CD14-positive monocyte (primary cell): ENCODE measurements around the gene PNKD. TPM values are rescaled to one million over a fixed set of nuclear protein-coding genes. Genes with fewer than 3 reads are reported as not detected.
A peak's percentile ranks its signal among the peaks of the same experiment; 100 is the strongest.

ENCODE experiments used
- DNase-seq, 3 donors: peaks; one replicate each; pipeline ENCODE4 v3.0.0-alpha.2; 2011 to 2022
- H2AFZ ChIP-seq: 2 replicates; pipeline ENCODE4 v1.6.0; 2012; ENCODE audit warnings: mild to moderate bottlenecking, low read depth, low read length, inconsistent platforms; ENCODE audit not compliant: insufficient read depth, poor library complexity, severe bottlenecking
- H3K27ac ChIP-seq, 2 donors: 1 replicate in 1 of 2; 2 replicates in 1 of 2; pipeline ENCODE4 v1.5.1; 2012 to 2013; ENCODE audit warnings: low read length in 2 of 2, control low read depth in 1 of 2, inconsistent platforms in 1 of 2, low read depth in 1 of 2, mild to moderate bottlenecking in 1 of 2
- H3K27me3 ChIP-seq, 2 donors: one replicate each; pipeline versions ENCODE4 v1.6.0 to v1.6.1; 2011 to 2013; ENCODE audit warnings: low read length in 2 of 2; ENCODE audit not compliant: control insufficient read depth in 2 of 2, insufficient read depth in 2 of 2
- H3K36me3 ChIP-seq, 2 donors: replicated peaks in 1 of 2; 1 replicate in 1 of 2; 2 replicates in 1 of 2; pipeline versions ENCODE4 v1.5.1 to v1.6.1; 2012 to 2013; ENCODE audit warnings: low read length in 2 of 2, control low read depth in 1 of 2, inconsistent platforms in 1 of 2, mild to moderate bottlenecking in 1 of 2; ENCODE audit not compliant: insufficient read depth in 2 of 2, control insufficient read depth in 1 of 2
- H3K4me1 ChIP-seq, 2 donors: 1 replicate in 1 of 2; 2 replicates in 1 of 2; pipeline versions ENCODE4 v1.5.1 to v1.6.1; 2012 to 2013; ENCODE audit warnings: low read length in 2 of 2, control low read depth in 1 of 2, inconsistent platforms in 1 of 2, mild to moderate bottlenecking in 1 of 2, moderate library complexity in 1 of 2; ENCODE audit not compliant: insufficient read depth in 2 of 2, control insufficient read depth in 1 of 2
- H3K4me2 ChIP-seq: replicated peaks from 2 replicates; pipeline ENCODE3; 2012; ENCODE audit warnings: low read length, moderate library complexity, mild to moderate bottlenecking; ENCODE audit not compliant: poor library complexity, severe bottlenecking; ENCODE audit errors: extremely low read depth
- H3K4me3 ChIP-seq, 3 experiments: fragments of 200-600 bp in 1 of 3; sonication (generic) in 1 of 3; replicated peaks in 1 of 3; 1 replicate in 2 of 3; 2 replicates in 1 of 3; pipeline ENCODE4 v1.5.1; 2011 to 2013; ENCODE audit warnings: low read length in 3 of 3, mild to moderate bottlenecking in 3 of 3, control low read depth in 2 of 3, low read depth in 2 of 3, inconsistent platforms in 1 of 3, moderate library complexity in 1 of 3
- H3K79me2 ChIP-seq: 2 replicates; pipeline ENCODE4 v1.6.0; 2012; ENCODE audit warnings: mild to moderate bottlenecking, control low read depth, inconsistent platforms, low read length, moderate library complexity; ENCODE audit not compliant: insufficient read depth
- H3K9ac ChIP-seq: 2 replicates; pipeline ENCODE4 v1.6.0; 2017; ENCODE audit warnings: low read length, mild to moderate bottlenecking; ENCODE audit not compliant: insufficient read depth, poor library complexity, severe bottlenecking
- H3K9me3 ChIP-seq, 2 donors: replicated peaks in 1 of 2; 1 replicate in 1 of 2; 2 replicates in 1 of 2; pipeline versions ENCODE4 v1.5.1 to v1.6.1; 2012 to 2013; ENCODE audit warnings: low read length in 2 of 2, control low read depth in 1 of 2; ENCODE audit not compliant: control insufficient read depth in 1 of 2, insufficient read depth in 1 of 2
- H4K20me1 ChIP-seq: 2 replicates; pipeline ENCODE4 v1.6.0; 2012; ENCODE audit warnings: mild to moderate bottlenecking, low read length, control low read depth, moderate library complexity; ENCODE audit not compliant: insufficient read depth
- H3K27ac Mint-ChIP-seq, 7 donors: one replicate each; pipeline ENCODE4 v1.8.0; 2020; ENCODE audit warnings: mild to moderate bottlenecking in 7 of 7, mixed read lengths in 7 of 7, moderate library complexity in 6 of 7, inconsistent platforms in 2 of 7
- H3K27me3 Mint-ChIP-seq, 3 donors: one replicate each; pipeline ENCODE4 v1.8.0; 2021 to 2022; ENCODE audit warnings: low read depth in 3 of 3, mild to moderate bottlenecking in 3 of 3, mixed read lengths in 3 of 3, moderate library complexity in 3 of 3, inconsistent platforms in 1 of 3
- H3K36me3 Mint-ChIP-seq, 2 donors: one replicate each; pipeline ENCODE4 v1.8.0; 2020; ENCODE audit warnings: mixed read lengths in 2 of 2, inconsistent platforms in 1 of 2, mild to moderate bottlenecking in 1 of 2
- H3K4me1 Mint-ChIP-seq: one replicate; pipeline ENCODE4 v1.8.0; 2020; ENCODE audit warnings: mild to moderate bottlenecking, mixed read lengths
- H3K4me3 Mint-ChIP-seq, 2 donors: one replicate each; pipeline ENCODE4 v1.8.0; 2020; ENCODE audit warnings: mild to moderate bottlenecking in 2 of 2, mixed read lengths in 2 of 2, moderate library complexity in 1 of 2
- H3K9me3 Mint-ChIP-seq, 7 donors: one replicate each; pipeline ENCODE4 v1.8.0; 2020 to 2022; ENCODE audit warnings: mixed read lengths in 7 of 7, mild to moderate bottlenecking in 6 of 7, moderate library complexity in 6 of 7, inconsistent platforms in 2 of 7
- WGBS: methylation state at CpG from one replicate; pipeline ENCODE4 v1.1.5; 2013; ENCODE audit warnings: missing lambda C conversion rate; ENCODE audit not compliant: insufficient coverage; 5-methylcytosine and 5-hydroxymethylcytosine counted together
- intact Hi-C, 2 donors: fragments of 100-400 bp; cut with micrococcal nuclease; formaldehyde crosslinking; loops; one replicate each; pipeline versions ENCODE4 v1.15.0 to v1.15.1; 2023
- polyA plus RNA-seq, 3 donors: library from polyadenylated mRNA; depleted of rRNA in 1 of 3; unstranded in 2 of 3; stranded (reverse) in 1 of 3; fragments of 300-500 nt in 2 of 3; fragments of >200 nt in 1 of 3; fragmentation: Illumina TruSeq in 2 of 3; gene quantifications; 1 replicate in 2 of 3; 2 replicates in 1 of 3; pipeline ENCODE4 v1.2.3, GENCODE V29; 2012 to 2021
- TF ChIP-seq, protein P1 (sequence below): fragments of 200-600 bp; IDR thresholded peaks from one replicate; pipeline ENCODE4 v1.8.0; 2022; ENCODE audit warnings: antibody characterized with exemption, mild to moderate bottlenecking

PNKD gene
- polyA plus RNA-seq, 3 donors = 79.8 to 92.0 (median 88.2) TPM

DNA sequence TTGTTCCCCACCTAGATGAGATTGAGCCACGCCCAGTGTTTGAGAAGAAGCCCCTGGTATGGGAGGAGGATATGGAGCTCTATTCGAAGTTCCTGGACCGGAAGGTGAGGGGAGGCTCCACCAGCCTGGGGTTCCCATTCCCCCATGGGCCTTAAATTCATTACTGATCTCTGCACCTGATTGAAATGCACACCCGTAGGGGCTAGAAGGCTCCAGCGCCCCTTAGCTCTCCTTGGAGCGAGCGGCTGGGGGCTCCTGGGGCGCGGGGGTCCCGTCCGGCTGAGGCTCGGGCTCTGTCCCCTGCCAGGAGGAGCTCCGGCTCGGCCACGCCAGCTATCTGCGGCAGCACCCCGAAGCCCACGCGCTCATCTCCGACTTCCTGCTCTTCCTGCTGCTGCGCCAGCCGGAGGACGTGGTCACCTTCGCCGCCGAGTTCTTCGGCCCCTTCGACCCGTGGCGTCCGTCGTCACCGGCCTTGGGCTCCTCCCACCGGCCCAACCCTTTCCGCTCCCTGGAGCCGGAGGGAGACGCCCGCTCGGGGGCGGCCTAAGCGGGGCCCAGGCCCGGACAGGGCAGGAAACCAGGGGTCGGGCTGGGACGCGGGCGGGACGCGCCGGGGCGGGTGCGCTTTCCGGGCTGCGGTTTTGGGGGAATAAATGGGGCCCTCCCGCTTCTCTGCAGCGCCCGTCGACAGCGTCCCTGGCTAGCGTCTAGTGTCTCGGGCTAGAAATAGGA is 97.3 kb downstream of the PNKD start:
- Histone ChIP-seq H3K4me3 (peak overlapping the region; percentile 44 to 71 (median 60)), H3K27me3 (no peaks in the 10 kb centered on the region), H2AFZ (no peak overlapping the region), H3K27ac (peak overlapping the region; percentile 94 to 99), H3K79me2 (peaks cover 22% of the 10 kb centered on the region), H4K20me1 (no peaks in the 10 kb centered on the region), H3K4me1 (peaks cover 95 to 97% of the 10 kb centered on the region in 2 donors), H3K4me2 (peak overlapping the region; percentile 90), H3K36me3 (no peaks in the 10 kb centered on the region), H3K9ac (peak overlapping the region; percentile 92), H3K9me3 (peaks cover 0 to 4% of the 10 kb centered on the region in 2 donors)
- Mint-ChIP-seq H3K9me3 (peaks cover 0 to 11% (median 4%) of the 10 kb centered on the region in 7 donors), H3K4me3 (peak overlapping the region; percentile 89 to 93), H3K4me1 (peaks cover 86% of the 10 kb centered on the region), H3K36me3 (peaks cover 2 to 12% of the 10 kb centered on the region in 2 donors), H3K27ac (peak overlapping the region; percentile 100), H3K27me3 (peaks cover 0 to 1% (median 0%) of the 10 kb centered on the region in 3 donors)
- TF ChIP-seq, protein P1, sequence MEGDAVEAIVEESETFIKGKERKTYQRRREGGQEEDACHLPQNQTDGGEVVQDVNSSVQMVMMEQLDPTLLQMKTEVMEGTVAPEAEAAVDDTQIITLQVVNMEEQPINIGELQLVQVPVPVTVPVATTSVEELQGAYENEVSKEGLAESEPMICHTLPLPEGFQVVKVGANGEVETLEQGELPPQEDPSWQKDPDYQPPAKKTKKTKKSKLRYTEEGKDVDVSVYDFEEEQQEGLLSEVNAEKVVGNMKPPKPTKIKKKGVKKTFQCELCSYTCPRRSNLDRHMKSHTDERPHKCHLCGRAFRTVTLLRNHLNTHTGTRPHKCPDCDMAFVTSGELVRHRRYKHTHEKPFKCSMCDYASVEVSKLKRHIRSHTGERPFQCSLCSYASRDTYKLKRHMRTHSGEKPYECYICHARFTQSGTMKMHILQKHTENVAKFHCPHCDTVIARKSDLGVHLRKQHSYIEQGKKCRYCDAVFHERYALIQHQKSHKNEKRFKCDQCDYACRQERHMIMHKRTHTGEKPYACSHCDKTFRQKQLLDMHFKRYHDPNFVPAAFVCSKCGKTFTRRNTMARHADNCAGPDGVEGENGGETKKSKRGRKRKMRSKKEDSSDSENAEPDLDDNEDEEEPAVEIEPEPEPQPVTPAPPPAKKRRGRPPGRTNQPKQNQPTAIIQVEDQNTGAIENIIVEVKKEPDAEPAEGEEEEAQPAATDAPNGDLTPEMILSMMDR = no peak
- under 1% methylated on average over 57 of the region's 60 CpGs for WGBS
- intact Hi-C loops = loop anchor here in 1 of 2 donors (2.0 kb wide), 1 partner anchor 15 kb away; the partner anchor contains the start of gene SLC11A1
- DNase-seq = peak; percentile 94 to 98 (median 97)

DNA sequence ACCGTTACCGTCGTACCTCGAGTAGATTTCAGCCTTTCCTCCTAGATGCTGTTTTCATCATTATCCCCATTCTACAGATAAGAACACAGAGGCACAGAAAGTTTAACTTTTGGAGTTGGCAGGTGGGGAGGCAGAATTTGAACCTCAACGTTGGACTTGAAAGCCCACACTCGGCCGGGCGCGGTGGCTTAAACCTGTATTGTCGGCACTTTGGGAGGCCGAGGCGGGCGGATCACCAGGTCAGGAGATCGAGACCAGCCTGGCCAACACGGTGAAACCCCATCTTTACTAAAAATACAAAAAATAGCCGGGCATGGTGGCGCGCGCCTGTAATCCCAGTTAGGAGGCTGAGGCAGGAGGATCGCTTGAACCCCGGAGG is 97.8 kb downstream of the PNKD start:
- peaks cover 2 to 8% of the 10 kb centered on the region in 2 donors for H3K36me3 Mint-ChIP-seq
- WGBS = 44% methylated on average over 5 of the region's 21 CpGs
- no peak for DNase-seq
- H2AFZ ChIP-seq = no peak overlapping the region
- peaks cover 22% of the 10 kb centered on the region for H3K79me2 ChIP-seq
- no peaks in the 10 kb centered on the region for H3K36me3 ChIP-seq
- H3K27ac ChIP-seq = peak overlapping the region; percentile 94 to 99
- peak overlapping the region; percentile 37 to 71 (median 44) for H3K4me3 ChIP-seq
- H3K4me3 Mint-ChIP-seq = peak overlapping the region; percentile 89 to 93
- H3K4me1 Mint-ChIP-seq = peaks cover 85% of the 10 kb centered on the region
- peak overlapping the region; percentile 92 for H3K9ac ChIP-seq
- peak overlapping the region; percentile 100 for H3K27ac Mint-ChIP-seq
- peak overlapping the region; percentile 90 for H3K4me2 ChIP-seq
- TF ChIP-seq, protein P1 = no peak
- H3K4me1 ChIP-seq = peaks cover 95 to 97% of the 10 kb centered on the region in 2 donors
- intact Hi-C loops = loop anchor here in 1 of 2 donors (2.0 kb wide), 1 partner anchor 15 kb away; the partner anchor contains the start of gene SLC11A1
- no peaks in the 10 kb centered on the region for H4K20me1 ChIP-seq
- no peaks in the 10 kb centered on the region for H3K27me3 ChIP-seq
- H3K27me3 Mint-ChIP-seq = peaks cover 0 to 1% (median 0%) of the 10 kb centered on the region in 3 donors
- peaks cover 0 to 4% of the 10 kb centered on the region in 2 donors for H3K9me3 ChIP-seq
- H3K9me3 Mint-ChIP-seq = peaks cover 0 to 11% (median 4%) of the 10 kb centered on the region in 7 donors
